GM04503 (cell line): ENCODE results near the gene CMC4.

Experiments used
- DNase-seq: peaks from one replicate; pipeline ENCODE4 v3.0.0-alpha.2; 2012; ENCODE audit warnings: low read depth

Gene CMC4

DNA sequence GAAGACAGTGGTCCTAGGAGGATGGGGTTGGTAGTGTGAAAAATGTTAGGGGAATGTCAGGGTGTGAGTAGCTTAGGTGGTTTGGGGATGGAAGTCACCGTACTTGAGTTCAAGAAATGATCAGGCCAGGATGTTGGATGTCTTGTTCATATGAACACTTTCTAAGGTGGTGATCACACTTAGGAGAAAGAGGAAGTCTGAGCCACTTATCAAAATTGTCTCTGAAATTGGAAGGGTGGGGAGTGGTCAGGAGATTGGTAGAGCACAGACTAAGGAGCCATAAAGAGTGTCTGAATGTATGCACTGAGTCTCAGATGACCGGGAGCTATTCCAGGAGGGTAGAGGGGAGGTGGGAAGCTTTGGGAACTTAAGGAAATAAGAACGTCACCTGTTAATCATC is 17.3 kb downstream of the CMC4 start:
- no peak for DNase-seq

DNA sequence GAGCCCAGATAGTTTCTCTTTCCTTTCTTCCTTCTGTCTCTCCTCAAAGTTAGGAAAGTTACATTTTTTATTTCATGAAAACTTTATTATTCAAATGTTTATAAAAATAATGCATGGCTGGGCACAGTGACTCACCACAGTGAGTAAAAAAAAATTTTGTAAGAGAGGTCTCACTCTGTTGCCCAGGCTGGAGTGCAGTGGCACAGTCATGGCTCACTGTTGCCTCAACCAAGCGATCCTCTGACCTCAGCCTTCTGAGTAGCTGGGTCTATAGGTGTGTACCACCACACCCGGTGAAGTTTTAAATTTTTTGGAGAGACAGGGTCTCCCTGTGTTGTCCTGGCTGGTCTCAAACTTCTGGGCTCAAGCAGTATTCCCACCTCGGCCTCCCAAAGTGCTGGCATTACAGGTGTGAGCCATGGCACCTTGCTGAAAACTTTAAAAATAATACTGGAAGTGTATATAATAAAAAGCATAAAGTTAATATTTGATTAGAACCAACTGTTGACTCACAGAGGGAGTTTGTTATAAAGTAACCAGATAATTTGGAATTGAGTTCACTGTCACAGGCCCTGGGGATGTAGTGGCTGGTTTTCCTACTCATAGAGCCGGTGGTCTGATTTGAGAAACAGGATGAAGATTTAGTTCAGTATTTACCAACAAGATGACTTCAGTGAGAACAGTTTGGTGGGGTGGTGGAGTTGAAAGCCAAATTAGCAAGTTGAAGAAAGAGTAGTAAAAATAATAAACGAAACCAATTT is 18.0 kb downstream of the CMC4 start:
- DNase-seq = no peak

DNA sequence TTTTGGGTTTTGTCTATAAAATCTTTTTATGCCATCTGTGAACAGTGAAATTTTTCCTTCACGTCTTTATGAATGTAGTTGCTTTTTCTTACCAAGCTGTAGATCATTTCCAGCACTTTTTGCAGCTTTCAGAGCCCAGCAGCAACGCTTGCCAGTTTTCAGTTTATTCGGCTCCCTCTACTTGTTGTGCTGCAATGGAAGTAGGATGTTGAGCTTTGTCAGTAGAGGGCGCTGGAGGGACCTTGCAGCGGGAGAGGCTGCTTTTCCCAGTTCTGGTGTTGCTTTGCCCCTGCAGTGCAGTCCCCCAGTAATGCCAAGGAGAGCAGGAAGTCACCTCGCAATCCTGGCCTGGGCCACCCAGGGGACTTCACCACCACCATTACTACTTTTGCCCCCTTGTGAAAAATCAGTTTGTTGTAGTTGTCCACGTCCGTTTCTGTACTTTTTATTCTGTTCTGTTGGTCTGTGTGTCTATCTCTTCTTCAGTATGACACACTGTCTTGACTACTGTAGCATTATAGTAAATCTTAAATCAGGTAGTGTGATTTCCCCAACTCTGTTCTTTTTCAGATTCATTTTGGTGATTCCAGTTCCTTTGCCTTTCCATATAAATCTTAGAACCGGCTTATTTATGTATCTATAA is 21.8 kb downstream of the CMC4 start:
- DNase-seq = no peak

DNA sequence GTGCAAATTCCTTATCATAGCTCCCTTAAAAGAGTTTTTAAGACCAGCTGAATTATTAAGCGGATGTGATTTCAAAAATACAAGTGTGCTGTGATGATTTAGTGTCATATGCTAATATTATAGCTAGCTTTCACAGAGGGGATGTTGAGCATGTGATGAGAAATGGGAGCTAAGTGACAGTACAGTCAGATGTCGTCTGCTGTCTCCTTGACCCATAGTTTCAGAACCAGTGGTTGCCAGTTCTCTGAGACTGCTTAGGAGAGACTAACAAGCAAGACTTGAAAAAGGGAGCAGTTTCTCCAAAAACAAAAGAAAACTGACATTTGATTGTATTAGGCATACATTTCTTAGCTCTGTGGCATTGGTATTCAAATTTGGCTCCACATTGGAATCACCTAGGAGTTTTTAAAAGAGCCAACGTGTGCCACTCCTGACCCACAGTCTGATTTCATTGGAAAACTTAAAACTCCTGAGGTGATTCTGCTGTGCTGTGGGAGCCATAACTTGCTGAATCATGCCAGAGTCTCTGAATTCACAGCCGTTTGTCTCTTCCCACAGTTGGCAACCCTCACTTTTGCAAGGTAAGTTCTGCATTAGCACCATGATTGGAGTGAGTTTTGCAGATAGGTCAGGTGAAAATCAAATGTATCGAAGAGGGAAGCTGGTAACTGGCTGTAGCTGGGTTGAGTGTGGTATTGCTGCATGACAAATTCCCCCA is 24.0 kb downstream of the CMC4 start:
- no peak for DNase-seq

DNA sequence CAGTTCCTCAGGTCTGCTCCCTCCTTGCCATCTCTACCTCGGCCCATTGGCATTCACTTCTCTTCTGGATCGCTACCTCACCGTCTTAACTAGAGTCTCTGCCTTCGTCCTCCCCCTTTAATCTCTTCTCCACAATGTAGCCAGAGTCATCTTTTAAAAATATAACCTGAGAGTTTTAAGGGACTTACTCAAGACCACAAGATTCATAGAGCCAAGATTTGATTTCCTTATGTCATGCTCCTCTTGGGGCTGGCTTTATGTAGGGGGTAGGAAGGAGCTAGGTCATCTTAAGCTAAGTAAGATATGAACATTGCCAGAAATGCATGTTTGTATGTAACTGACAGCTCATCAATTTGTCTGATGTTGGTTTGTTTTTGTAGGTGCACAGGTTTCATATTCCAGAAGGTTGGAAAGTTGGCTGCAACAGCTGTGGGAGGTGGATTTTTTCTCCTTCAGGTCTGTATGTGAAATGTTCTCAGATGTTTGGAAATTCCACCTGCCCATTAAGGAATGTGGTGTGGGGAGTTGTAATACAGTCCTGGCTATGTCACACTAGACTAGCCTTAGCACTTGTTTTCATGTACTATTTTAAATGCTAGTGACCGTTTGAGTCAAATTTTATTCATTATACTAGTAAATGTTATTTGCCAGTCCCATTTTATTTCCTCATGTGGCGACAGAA is 24.7 kb downstream of the CMC4 start:
- no peak for DNase-seq

DNA sequence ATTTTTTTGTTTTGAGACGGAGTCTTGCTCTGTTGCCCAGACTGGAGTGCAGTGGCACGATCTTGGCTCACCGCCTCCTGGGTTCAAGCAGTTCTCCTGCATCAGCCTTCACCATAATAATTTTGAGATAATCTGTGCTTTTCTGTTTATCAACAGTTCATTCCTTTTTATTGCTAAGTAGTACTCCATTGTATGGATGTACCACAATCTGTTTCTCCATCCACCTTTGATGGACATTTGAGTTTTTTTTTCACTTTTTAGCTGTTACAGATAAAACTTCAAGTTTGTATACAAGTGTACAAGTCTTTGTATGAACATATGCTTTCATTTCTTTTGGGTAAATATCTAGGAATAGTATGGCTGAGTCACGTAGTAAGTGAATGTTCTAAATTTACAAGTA is 35.2 kb downstream of the CMC4 start:
- DNase-seq = no peak

DNA sequence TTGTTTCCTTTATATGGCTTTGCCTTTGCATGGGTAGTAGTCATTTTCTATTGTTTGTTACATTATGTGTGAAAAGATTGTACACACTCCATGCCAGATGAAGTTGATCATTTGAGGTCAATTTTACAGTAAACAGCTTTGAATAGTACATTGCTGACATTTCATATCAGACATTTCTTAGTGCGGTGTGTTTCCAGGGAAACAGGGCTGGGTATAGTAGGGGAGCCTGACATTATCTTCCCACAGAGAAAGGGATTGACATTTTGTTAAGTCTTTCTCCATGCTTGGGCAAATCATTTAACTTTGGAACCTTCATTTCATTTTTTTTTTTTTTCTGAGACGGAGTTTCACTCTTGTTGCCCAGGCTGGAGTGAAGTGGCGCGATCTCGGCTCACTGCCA is 39.3 kb downstream of the CMC4 start:
- no peak for DNase-seq

DNA sequence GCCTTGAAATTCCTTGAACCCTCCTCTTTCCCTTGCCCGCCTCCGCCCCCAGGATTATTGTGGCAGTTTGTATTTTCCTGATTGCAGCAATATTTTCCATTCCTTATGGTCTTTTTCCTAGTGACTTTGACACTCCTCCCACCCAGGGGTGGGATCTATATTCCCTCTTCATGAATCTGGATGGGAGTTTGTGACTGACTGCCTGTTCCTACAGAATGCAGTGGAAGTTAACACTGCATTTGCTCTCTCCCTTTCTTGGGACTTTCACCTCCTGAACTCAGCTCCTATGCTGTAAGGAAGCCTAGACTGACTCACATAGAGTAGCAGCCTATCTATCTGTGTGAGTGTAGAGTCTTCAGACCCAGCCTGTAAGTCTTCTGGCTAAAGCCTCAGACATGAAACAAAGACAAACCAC is 42.1 kb downstream of the CMC4 start:
- DNase-seq = no peak

DNA sequence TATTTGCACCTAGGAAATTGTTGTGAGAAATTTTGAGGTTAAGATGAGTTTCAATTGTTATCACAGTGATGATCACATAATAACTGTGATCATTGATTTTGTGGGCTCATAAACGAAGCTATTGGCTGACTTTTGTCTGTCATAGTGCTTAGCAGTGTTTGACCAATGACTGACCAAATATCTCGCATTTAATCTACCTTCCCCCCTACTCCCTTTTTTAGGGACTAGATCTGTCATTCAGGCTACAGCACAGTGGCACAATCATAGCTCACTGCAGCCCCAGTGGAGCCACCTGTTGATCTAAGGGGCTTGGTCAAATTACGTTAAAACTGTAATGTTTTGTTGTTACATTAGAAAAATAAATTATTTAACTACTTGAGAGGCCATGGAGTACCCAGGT is 42.8 kb downstream of the CMC4 start:
- no peak for DNase-seq

DNA sequence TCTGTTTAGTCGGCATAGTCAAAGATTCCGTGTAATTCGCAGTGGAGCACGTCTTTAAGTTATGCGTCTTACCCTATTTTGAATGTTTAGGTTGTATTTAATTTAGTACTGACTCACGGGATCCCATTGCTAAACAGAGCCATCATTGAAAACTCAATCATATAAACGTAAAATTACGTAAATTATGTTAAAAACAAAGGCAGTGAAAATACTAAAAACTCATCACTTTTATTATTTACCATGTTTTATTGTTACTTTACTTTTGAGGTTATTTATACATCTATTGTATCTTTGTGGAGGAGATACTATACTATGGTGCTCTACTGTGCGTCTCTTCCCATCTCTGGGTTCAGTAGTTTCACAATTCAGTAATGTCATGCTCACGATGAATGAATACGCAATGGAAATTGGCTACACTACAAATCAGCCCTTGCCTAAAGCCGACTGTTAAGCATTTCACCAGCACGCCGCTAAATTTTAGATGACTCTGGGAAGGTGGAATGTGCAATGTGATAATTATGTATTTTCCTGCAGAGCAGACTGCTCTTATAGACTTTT is 43.3 kb downstream of the CMC4 start:
- DNase-seq = peak; percentile 37

DNA sequence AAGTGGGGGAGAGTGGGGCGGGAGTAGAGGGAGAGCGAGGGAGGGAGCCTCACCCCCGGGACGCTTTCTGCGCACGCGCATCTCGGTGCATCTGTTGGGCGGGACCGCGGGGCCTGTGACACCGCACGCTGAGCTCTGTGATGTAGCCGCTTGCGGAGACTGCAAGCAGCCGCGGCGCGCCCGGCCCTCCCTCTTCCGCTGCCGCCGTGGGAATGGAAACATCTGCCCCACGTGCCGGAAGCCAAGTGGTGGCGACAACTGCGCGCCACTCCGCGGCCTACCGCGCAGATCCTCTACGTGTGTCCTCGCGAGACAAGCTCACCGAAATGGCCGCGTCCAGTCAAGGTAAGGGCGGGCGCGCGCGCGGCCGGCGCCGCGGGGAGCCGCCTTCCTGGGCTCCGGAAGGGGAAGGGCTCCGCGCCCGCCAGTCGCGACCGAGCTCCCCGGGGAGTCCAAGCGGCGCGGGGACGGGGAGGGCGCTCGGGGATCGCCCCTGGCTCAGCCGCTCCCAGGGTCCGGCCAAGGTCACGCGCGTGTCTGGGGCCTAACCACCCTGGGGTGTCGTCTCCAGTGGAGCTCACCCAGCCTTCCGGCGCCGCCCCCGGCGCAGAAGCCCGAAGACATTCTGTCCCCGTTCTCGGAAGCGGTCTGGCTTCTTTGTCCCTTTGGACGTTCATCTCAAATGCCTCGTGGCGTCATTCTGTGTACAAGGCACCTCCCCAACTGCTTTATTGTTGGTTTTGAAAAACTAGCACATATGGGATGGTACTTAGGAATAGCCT is 44.0 kb downstream of the CMC4 start, which contains the start of gene FUNDC2:
FUNDC2 (plus strand) TSS at position 118 of the 782 bp plus-strand sequence; CDS start at position 213, 95 bp downstream.
- DNase-seq = peak; percentile 61

DNA sequence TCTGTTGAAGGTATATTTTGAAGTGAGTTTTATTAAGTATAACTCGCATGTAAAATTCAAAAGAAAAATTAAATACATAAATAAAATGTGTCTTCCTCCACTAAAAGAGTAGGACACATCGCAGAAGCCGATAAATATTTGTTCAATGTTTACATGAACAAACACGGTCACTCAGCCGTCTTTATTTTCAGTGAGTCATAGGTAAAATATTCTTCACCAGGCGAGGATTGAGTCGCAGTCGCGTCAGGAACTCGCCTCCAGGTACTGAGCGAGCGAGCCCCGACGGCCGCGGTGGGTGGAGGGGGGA is 44.6 kb downstream of the CMC4 start:
- no peak for DNase-seq

DNA sequence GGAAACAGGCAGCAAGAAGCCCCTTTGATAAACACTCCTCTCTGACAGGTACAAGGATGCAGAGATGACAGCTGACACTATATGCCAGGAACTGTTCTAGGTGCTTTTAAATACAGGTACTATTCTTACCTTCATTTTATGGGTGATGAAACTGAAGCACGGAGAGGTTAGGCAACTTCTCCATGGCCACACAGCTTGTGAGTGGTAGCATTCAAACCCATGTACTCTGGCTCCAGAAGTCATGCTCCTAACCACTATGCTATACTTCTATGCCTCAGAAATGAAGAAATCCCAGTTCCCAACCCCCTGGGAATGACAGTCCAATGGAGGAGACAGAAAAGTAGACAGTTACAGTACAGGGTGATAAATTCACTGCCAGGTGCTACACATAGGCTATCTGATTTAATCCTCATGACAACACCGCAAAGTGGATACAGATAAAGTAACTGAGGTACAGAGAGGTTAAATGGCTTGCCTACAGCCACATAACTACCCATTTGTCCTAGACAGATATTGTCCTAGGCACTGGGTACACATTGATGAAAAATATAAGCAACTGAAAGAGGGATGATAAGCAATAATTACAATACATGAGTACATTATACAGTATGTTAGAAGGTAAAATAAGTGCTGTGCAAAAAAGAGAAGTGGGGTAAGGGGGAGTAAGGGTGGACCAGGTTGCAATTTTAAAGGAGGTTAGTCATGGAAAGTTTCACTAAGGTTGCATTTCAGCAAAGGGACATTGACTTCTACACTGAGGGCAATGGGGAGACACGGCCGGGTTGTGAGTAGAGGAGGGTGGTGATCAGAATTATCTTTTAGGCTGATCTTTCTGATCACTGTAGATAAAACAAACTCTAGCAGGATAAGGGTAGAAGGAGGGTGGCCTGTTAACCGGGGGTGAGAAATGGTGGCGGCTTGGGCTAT is 46.8 kb downstream of the CMC4 start:
- DNase-seq = no peak

DNA sequence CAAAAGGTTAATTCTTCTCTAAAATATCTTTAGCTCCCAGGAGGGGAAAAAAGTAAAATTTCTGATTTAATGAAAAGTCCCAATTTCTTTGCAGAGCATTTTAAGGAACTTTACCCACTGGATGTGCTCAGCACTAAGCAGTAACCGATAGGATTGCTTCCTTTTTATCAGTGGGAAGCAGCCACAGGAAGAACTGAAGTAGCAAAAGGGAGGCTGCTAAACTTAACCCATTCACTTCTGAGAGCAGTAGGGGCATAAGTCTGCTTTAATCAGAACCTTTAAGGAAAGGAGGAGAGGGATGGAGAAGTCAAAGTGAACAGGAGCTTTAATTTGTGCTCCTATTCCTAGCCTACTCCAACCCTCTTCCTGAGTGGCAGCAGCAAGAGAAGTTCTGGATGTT is 48.4 kb downstream of the CMC4 start, which contains the start of gene F8:
F8 (minus strand) TSS at position 139 of the 400 bp plus-strand sequence. CDS start 171 bp downstream, outside the sequence.
- no peak for DNase-seq

DNA sequence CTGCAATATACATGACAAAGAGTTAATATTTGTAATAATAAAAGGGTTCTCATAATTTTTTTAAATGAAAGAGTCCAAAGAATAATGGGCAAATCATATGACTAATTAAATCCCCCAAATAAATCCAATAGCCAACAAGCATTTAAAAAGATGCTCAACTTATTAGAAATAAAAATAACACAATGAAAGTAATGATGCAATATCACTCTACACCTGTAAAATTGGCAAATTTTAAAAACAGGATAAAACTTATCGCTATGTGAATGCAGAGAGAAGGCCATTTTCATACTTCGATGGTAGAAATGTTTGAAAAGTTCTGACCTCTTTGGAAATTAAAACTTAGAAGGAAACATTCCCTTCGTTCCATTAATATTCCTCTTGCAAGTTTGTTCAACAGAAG is 50.3 kb downstream of the CMC4 start:
- no peak for DNase-seq
